AG04450 (cell line): ENCODE measurements around the gene MUC20. TPM values are rescaled to one million over a fixed set of nuclear protein-coding genes. Genes with fewer than 3 reads are reported as not detected.

ENCODE experiments used
- CTCF ChIA-PET: fragments of 300-600, 350-600 bp; formaldehyde crosslinking; extraction: SDS; loops from one replicate; lab custom pipeline; 2022; ENCODE audit warnings: antibody characterized with exemption, inconsistent platforms; lab: Charles Lee
- POLR2A ChIA-PET: fragments of 350-600 bp; formaldehyde crosslinking; extraction: SDS; loops from one replicate; lab custom pipeline; 2021; ENCODE audit warnings: antibody characterized with exemption, inconsistent platforms; lab: Yijun Ruan, JAX
- DNase-seq: peaks from one replicate; pipeline ENCODE4 v3.0.0-alpha.2; 2011; ENCODE audit warnings: low read depth, low spot score
- H3K27ac ChIP-seq: one replicate; pipeline ENCODE4 v1.5.1; 2012; ENCODE audit warnings: low read depth, low read length, control low read depth
- H3K27me3 ChIP-seq: one replicate; pipeline ENCODE4 v1.6.0; 2012; ENCODE audit warnings: low read length; ENCODE audit not compliant: control insufficient read depth, insufficient read depth
- H3K4me3 ChIP-seq: 2 replicates; pipeline ENCODE4 v1.5.1; 2011; ENCODE audit warnings: mild to moderate bottlenecking, low read depth, low read length, control low read depth
- H3K9me3 ChIP-seq: 2 replicates; pipeline ENCODE4 v1.5.1; 2012; ENCODE audit warnings: low read length; ENCODE audit not compliant: control insufficient read depth, insufficient read depth
- polyA plus RNA-seq: library from polyadenylated mRNA; depleted of rRNA; stranded (reverse); fragments of >200 nt; gene quantifications from 2 replicates; pipeline ENCODE4 v1.2.3, GENCODE V29; 2011
- TF ChIP-seq, protein P1 (sequence below): IDR thresholded peaks from 2 replicates; pipeline ENCODE4 v1.5.1; 2011; ENCODE audit warnings: low read depth, low read length, control low read depth, inconsistent platforms

The MUC20 gene
- polyA plus RNA-seq, 1 experiment = 0.19 TPM

DNA sequence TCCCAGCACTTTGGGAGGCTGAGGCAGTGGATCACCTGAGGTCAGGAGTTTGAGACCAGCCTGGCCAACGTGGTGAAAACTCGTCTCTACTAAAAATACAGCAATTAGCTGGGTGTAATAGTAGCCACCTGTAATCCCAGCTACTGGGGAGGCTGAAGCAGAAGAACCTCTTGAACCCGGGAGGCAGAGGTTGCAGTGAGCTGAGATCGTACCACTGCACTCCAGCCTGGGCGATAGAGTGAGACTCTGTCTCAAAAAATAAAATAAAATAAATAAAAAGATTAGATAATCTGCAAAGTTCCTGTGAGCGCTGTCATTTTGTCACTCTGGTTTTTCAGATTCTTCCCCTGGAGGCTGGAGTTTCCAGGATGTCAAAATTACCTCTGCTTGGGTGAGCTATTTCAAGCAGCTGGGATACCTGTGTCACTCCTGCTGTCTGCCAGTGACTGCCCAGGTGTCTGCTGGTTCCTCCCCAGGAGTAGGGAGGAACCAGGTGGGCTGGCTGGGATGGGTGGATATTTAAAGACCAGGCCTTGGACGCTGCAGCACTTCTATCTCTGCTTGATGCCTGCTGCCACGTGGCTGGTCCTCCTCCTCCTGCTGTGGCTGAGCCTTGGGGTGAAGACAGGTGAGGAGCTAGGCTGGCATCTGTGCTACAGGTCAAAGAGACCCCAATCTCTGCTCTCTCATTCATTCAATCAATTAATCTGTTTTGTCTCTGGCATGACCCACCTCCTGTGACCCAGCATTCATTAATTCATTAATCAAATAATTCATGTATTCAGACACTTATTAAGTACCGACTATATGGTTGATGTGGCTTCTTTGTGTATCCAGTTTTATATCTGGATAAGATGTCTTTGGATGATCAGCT, 19.5 kb upstream of the MUC20 start:
- CTCF ChIA-PET = interaction anchor here (1.1 kb wide), 1 partner anchor 161 kb away, joined by 7 read pairs; no protein-coding TSS in a partner anchor
- POLR2A ChIA-PET = no interaction called here
- no peak overlapping the region for H3K4me3 ChIP-seq
- H3K27me3 ChIP-seq = peaks cover 8% of the 10 kb centered on the region
- TF ChIP-seq, protein P1, sequence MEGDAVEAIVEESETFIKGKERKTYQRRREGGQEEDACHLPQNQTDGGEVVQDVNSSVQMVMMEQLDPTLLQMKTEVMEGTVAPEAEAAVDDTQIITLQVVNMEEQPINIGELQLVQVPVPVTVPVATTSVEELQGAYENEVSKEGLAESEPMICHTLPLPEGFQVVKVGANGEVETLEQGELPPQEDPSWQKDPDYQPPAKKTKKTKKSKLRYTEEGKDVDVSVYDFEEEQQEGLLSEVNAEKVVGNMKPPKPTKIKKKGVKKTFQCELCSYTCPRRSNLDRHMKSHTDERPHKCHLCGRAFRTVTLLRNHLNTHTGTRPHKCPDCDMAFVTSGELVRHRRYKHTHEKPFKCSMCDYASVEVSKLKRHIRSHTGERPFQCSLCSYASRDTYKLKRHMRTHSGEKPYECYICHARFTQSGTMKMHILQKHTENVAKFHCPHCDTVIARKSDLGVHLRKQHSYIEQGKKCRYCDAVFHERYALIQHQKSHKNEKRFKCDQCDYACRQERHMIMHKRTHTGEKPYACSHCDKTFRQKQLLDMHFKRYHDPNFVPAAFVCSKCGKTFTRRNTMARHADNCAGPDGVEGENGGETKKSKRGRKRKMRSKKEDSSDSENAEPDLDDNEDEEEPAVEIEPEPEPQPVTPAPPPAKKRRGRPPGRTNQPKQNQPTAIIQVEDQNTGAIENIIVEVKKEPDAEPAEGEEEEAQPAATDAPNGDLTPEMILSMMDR = no peak
- H3K27ac ChIP-seq = no peak overlapping the region
- no peak for DNase-seq
- peaks cover 3% of the 10 kb centered on the region; the same call in 1 of the 2 replicates for H3K9me3 ChIP-seq

DNA sequence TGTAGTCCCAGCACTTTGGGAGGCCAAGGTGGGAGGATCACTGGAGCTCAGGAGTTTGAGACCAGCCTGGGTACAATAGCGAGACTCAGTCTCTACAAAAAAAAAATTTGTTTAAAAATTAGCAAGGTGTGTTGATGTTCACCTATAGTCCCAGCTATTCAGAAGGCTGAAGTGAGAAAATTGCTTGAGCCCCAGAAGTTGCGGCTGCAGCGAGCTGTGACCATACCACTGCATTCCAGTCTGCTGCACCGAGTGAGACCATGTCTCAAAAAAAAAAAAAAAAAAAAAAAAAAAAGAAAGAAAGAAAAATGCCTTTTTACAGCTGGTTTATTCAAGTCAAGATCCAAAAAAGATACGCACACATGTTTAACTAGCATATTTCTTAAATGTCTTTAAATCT, 17.0 kb upstream of the MUC20 start:
- ChIA-PET CTCF (interaction anchor here (0.7 to 2.0 kb wide), 2 partner anchors 35 to 191 kb away, joined by 6 to 7 read pairs; no protein-coding TSS in a partner anchor), POLR2A (no interaction called here)
- TF ChIP-seq, protein P1 = no peak
- Histone ChIP-seq H3K27me3 (peaks cover 12% of the 10 kb centered on the region), H3K27ac (no peak overlapping the region), H3K4me3 (no peak overlapping the region), H3K9me3 (peaks cover 3% of the 10 kb centered on the region; the same call in 1 of the 2 replicates)
- DNase-seq = no peak

DNA sequence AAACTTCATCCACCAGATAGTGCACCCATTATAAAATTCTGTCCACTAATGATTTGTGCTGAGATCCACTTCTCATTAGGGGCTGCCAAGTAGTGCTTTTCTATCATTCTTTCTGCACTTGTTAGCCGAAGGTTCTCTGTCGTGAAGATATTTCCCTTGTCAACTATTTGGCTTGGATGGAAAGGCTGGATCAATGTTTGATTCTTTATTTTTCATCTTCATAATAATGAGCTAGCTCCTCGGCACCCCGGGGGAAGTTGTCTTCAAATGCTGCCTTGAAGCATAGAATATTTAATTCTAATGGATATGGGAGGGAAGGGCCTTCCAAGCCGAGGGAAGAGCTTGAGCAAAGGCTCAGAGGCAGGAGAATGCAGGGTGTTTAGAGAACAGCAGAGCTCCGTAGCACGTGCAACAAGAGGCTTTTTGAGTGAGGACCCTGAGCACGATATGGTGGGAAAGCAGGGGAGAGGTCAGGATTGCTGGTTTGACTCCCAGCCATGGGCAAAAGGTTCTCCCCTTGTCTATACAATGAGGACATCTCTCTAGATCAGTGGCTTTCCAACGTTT, 16.3 kb upstream of the MUC20 start:
- H3K9me3 ChIP-seq = peaks cover 3% of the 10 kb centered on the region; the same call in 1 of the 2 replicates
- CTCF ChIA-PET = interaction anchor here (2.0 kb wide), 1 partner anchor 190 kb away, joined by 6 read pairs; no protein-coding TSS in a partner anchor
- no peak overlapping the region for H3K27ac ChIP-seq
- no peak for DNase-seq
- H3K4me3 ChIP-seq = no peak overlapping the region
- TF ChIP-seq, protein P1 = no peak
- H3K27me3 ChIP-seq = peaks cover 12% of the 10 kb centered on the region
- POLR2A ChIA-PET = no interaction called here

DNA sequence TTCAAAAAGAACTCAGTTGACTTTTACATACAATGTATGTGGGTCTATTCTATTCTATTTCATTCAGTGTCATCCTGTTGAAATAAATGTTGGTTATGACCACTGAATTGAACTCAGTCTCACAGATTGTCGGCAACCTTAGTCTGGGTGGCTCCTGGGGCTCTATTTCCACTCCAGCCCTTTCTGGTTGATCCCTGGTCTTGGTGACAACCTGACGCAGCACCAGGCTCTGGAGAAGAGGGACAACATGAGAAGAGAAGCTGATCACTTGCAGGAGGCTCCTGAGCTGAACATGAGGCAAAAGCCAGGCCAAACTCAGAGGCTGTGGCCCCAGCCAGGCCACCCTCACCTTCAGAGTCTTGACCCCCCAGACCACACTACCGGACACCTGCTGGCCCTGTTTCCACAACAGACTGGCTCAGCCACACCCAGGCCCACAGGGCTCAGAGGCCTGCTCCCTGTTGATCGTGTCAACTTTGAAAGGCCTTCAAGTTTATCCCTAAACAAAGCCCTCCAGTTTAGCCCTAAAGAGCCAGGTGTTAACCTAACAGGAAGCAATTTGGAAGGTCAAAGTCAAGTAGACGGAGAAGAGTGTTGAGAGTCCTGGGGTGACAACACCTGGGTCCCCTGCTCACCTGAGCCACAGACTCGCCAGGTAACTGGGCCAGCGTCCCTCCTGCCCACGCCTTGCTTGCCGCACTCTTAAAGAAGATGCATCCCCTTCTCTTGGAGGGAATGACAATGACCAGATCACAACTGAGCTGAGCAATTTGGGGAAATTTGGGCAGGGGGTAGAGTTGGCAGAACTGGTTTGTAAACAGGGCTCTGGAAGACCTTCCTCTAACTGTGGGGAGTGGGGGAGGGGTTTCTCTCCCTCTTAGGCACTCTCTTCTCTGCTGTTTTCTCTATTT, 15.4 kb upstream of the MUC20 start:
- H3K4me3 ChIP-seq = no peak overlapping the region
- H3K27ac ChIP-seq = no peak overlapping the region
- no peak for DNase-seq
- peaks cover 3% of the 10 kb centered on the region; the same call in 1 of the 2 replicates for H3K9me3 ChIP-seq
- POLR2A ChIA-PET = no interaction called here
- H3K27me3 ChIP-seq = peaks cover 12% of the 10 kb centered on the region
- TF ChIP-seq, protein P1 = no peak
- CTCF ChIA-PET = interaction anchor here (2.0 kb wide), 1 partner anchor 189 kb away, joined by 6 read pairs; no protein-coding TSS in a partner anchor
